Right ventricle myocardium superior (tissue), 1 donor: ENCODE results near the gene VARS2. TPM values are rescaled to one million over a fixed set of nuclear protein-coding genes. Genes with fewer than 3 reads are reported as not detected.

Source experiments
- ATAC-seq: fragments of 200-7000 bp; cut with Tn5 transposase; one replicate; pipeline ENCODE4 v1.9.1; 2020; ENCODE audit warnings: mild to moderate bottlenecking; ENCODE audit not compliant: poor library complexity
- DNase-seq: peaks from one replicate; pipeline ENCODE4 v3.0.0-alpha.2; 2020
- intact Hi-C: fragments of 100-400 bp; cut with DNase I; formaldehyde crosslinking; loops from one replicate; pipeline ENCODE4 v1.11.2; 2022
- total RNA-seq: library from RNA; stranded (reverse); fragmentation: NEBNext Ultra II Directional; extraction: Animal tissue kit (Norgen Biotek cat#: 25700); gene quantifications from one replicate; pipeline ENCODE4 v1.2.1, GENCODE V29; 2021
- donor health status: DM: no; HTN: yes; CAD: no; lungs with severe emphysema.

Gene VARS2
- total RNA-seq, 1 donor from 2014 or later: 17.2 TPM

- intact Hi-C loops: loop anchor here (5.0 to 10.0 kb wide), 2 partner anchors 141 to 208 kb away; partner anchors contain the start of genes DHX16, FLOT1 and IER3
- ATAC-seq (no peak), DNase-seq (no peak)
These were observed 31.0 kb upstream of the VARS2 start for GRCh38 chr6:30882759-30883684.

DNA sequence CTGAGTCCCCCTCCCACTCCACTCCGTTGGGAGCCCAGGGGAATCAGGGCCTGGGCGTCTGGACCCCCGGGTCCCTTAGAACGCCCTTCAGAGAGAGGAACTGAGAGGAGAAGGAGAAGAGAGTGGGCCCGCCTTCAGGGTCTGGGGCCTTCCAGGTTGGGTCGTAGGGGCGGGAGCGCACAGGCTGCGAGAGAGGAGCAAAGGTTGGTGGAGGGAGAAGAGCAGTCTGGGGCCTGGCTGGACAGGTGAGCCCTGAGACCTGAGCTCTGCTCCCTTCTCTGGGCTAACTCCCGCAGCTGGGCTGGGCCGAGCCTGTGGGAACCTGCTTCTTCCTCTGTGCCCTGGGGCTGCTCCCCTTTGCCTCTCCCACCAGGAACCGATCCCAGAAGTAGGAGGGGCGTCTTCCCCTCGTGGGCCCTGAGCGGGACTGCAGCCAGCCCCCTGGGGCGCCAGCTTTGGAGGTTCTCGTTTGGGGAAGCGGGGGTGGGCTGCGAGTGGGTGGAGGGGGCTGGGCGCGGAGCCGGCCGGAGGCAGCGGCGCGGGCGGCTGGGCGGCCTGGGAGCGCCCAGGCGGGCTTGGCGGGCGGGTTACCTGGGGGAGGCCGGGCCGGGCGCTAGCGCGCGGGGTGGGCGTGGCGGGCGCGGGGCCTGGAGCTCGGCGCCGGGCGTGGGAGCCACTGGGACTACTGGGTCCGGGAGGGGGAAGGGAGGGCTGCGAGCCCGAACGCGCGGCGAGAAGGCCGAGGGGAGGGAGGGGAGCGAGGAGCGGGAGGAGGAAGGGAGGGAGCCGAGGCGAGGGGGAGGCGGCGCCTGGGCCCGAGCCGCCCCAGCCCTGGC is 30.1 kb upstream of the VARS2 start, which contains the start of gene DDR1:
TSS of gene DDR1 (plus strand) at position 835 of the 836 bp plus-strand sequence. CDS start 4,211 bp downstream, outside the sequence.
- ATAC-seq (peak; percentile 80), DNase-seq (peak; percentile 84)
- intact Hi-C loops: loop anchor here (5.0 to 10.0 kb wide), 2 partner anchors 142 to 209 kb away; partner anchors contain the start of genes DHX16, FLOT1 and IER3

GRCh38 chr6:30884521-30885480 is 29.2 kb upstream of the VARS2 start:
- DNase-seq (peak; percentile 65), ATAC-seq (peak; percentile 61)
- intact Hi-C loops: loop anchor here (5.0 to 10.0 kb wide), 2 partner anchors 142 to 210 kb away; partner anchors contain the start of genes DHX16, FLOT1 and IER3

GRCh38 chr6:30885481-30885998 is 28.5 kb upstream of the VARS2 start:
- ATAC-seq: peak; percentile 18
- intact Hi-C loops: loop anchor here (10.0 kb wide), 1 partner anchor 211 kb away; the partner anchor contains the start of gene DHX16
- DNase-seq: no peak

DNA sequence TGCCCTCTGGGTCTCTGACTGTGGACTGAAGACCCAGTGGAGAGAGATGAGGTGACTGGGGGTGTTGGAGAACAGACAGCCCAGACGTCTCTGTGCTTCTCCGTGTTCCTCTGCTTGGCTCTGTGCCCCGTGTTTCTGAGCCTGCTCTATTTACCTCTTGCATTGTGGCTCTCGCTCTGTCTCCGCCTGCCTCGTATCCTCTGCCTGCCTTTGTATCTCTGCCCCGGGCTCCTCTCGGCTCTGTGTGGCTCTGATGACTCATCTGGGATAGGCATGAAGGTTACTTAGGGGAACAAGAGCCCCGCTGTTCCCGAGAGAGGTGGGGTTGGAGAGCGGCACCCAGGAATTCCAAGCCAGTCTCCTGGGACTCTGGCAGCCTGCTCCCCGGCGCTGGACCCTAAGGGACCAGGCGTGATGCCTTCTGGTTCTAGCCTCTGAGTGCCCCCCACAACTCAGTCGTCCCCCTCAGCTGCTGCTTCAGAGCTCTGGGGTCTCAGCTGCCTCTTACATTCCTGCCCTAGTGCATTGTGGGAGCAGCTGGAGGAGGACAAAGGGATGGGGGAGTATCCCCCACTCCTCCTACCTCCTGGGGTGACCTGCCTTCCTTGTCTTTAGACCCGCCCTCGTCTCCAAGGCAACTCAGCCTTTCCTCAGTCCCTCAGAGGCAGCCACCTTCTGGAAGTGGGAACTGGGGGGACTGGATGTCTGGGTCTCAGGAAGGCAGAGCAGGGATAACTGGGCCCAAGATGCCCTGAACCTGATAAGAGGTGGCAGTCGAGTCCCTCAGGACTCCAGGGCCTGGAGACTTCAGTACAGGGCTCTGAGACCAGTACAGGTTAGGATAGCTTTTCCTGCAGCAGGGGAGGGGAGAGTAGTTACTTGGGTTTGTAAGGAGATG is 27.8 kb upstream of the VARS2 start:
- ATAC-seq: peak; percentile 37
- intact Hi-C loops: loop anchor here (10.0 kb wide), 1 partner anchor 211 kb away; the partner anchor contains the start of gene DHX16
- peak; percentile 59 for DNase-seq

- intact Hi-C loops: loop anchor here (10.0 kb wide), 1 partner anchor 212 kb away; the partner anchor contains the start of gene DHX16
- ATAC-seq (no peak), DNase-seq (no peak)
These were observed 27.2 kb upstream of the VARS2 start for GRCh38 chr6:30886897-30887255.

GRCh38 chr6:30887901-30888815 is 25.9 kb upstream of the VARS2 start:
- ATAC-seq (no peak), DNase-seq (no peak)
- intact Hi-C loops: loop anchor here (10.0 kb wide), 1 partner anchor 213 kb away; the partner anchor contains the start of gene DHX16

DNA sequence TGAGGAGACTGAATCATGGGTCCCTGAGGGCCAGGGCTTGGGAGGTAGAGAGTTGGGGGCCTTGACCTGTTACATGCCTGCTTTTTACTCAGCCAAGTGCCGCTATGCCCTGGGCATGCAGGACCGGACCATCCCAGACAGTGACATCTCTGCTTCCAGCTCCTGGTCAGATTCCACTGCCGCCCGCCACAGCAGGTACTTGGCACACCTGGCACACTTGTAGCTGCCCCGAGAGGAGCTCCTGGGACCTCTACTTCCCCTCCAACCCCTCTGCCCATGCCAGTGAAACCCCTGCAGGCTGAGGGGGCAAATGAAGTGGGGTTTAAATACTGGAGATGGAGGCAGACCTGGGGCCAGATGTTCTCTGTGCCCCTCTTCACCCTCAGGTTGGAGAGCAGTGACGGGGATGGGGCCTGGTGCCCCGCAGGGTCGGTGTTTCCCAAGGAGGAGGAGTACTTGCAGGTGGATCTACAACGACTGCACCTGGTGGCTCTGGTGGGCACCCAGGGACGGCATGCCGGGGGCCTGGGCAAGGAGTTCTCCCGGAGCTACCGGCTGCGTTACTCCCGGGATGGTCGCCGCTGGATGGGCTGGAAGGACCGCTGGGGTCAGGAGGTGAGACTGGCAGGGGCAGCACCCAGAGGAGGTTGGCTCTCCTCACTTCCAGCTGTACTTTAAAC is 25.1 kb upstream of the VARS2 start:
- DNase-seq: no peak
- intact Hi-C loops: loop anchor here (10.0 kb wide), 1 partner anchor 214 kb away; the partner anchor contains the start of gene DHX16
- ATAC-seq: no peak

DNA sequence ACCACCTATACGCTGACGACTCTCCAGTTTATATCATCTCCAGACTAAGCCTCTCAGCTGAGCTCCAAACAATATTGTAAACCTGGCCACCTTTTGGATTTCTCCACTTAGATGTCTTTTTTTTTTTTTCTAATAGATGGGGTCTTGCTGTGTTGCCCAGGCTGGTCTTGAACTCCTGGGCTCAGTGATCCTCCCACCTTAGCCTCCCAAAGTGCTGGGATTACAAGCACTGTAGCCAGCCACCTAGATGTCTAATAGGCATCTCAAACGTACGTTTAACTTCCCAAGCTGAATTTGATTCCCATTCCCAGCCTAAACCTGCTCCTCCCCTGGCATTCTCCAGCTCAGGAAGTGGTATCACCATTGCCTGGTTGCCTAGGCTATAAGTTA is 24.5 kb upstream of the VARS2 start:
- intact Hi-C loops: loop anchor here (10.0 kb wide), 1 partner anchor 215 kb away; the partner anchor contains the start of gene DHX16
- DNase-seq (no peak), ATAC-seq (no peak)

DNA sequence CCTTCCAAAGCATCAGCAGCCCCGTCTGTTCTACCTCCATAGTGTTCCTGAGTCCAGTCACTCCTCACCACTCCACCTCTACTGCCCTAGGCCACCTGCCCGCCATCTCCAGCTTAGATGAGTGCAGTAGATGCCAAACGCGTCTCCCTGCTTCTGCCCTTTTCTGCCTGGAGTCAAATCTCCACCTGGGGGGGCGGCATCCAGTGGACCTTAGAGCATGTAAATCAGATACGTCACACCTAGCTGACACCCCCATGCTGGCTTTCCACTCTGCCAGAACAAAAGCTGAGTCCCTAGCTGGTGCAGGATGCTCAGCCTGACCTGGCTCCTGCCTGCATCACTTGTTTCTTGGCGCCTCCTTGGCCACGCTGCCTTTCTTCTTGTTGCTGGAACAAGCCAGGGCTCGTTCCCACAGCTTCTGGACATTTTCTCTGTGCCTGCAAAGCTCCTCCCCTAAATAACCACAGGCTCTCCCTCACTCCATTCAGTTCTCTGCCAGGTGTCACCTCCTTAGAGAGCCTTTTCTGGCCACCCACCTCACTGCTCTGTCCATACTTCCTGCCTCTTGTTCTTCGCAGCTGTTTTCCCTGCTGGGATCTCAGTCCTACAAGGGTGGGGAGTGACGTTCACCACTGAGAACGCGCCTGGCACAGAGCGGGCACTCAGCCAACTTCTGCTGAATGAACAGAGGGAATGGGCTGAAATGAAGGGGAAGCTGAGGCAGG is 24.0 kb upstream of the VARS2 start:
- no peak for DNase-seq
- intact Hi-C loops: loop anchor here (10.0 kb wide), 1 partner anchor 215 kb away; the partner anchor contains the start of gene DHX16
- no peak for ATAC-seq

- no peak for DNase-seq
- intact Hi-C loops: no loop called here
- no peak for ATAC-seq
These were observed 23.2 kb upstream of the VARS2 start for GRCh38 chr6:30890646-30891449.

GRCh38 chr6:30891450-30891723 is 22.7 kb upstream of the VARS2 start:
- DNase-seq (no peak), ATAC-seq (no peak)
- intact Hi-C loops: no loop called here

DNA sequence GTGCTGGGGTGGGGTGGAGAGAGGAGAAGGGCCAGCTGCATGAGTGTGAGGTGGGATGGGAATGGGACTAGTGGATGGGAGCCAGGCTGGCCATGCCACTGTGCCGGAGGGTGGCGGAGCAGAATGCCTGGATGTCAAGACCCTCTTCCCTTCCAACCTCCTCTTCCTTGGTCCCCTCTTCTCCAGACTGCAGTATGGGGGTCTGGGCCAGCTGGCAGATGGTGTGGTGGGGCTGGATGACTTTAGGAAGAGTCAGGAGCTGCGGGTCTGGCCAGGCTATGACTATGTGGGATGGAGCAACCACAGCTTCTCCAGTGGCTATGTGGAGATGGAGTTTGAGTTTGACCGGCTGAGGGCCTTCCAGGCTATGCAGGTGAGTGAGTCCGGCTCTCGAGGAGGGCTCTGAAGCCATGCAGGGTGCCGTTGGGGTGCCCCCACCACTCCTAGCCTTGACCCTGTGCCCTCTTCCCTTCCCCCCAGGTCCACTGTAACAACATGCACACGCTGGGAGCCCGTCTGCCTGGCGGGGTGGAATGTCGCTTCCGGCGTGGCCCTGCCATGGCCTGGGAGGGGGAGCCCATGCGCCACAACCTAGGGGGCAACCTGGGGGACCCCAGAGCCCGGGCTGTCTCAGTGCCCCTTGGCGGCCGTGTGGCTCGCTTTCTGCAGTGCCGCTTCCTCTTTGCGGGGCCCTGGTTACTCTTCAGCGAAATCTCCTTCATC is 22.1 kb upstream of the VARS2 start:
- intact Hi-C loops: no loop called here
- ATAC-seq (no peak), DNase-seq (no peak)
